SK-MEL-5 (cell line): ENCODE results near the gene SLC7A10. TPM values are rescaled to one million over a fixed set of nuclear protein-coding genes. Genes with fewer than 3 reads are reported as not detected.
"Not testable (repeated sequence)": the region's sequence is repeated elsewhere in the genome, so short reads cannot be mapped to it uniquely, and the experiment has no call there.

Experiments
- DNase-seq: peaks from one replicate; pipeline ENCODE4 v3.0.0-alpha.2; 2016; ENCODE audit warnings: low read depth, low spot score
- in situ Hi-C: cut with HindIII; loops from 2 replicates; pipeline ENCODE4 v1.10.0; 2016; ENCODE audit warnings: low sequenced_read_pairs, high pct_unique_total_duplicates, low pct_unique_long_range_greater_than_20kb
- total RNA-seq: library from RNA; depleted of rRNA; stranded (reverse); fragments of >200 nt; shearing (Covaris generic); gene quantifications from 2 replicates; pipeline ENCODE4 v1.2.3, GENCODE V29; 2014

SLC7A10 gene
- total RNA-seq, 1 experiment from 2014 or later = not detected

GRCh38 chr19:33199441-33200265 is 26.0 kb downstream of the SLC7A10 start:
- in situ Hi-C loops = no loop called here

GRCh38 chr19:33198169-33198568 is 27.5 kb downstream of the SLC7A10 start:
- in situ Hi-C loops = no loop called here
- DNase-seq = no peak

More at GRCh38 chr19:33199441-33200265, 26.0 kb downstream of the SLC7A10 start:
- DNase-seq = no peak

GRCh38 chr19:33197591-33198000 is 28.1 kb downstream of the SLC7A10 start:
- DNase-seq = no peak
- in situ Hi-C loops = no loop called here

GRCh38 chr19:33196446-33197193 is 29.0 kb downstream of the SLC7A10 start:
- DNase-seq = no peak
- in situ Hi-C loops = no loop called here

- in situ Hi-C loops = no loop called here
- DNase-seq = no peak
Observed at GRCh38 chr19:33195645-33196347, 29.9 kb downstream of the SLC7A10 start.

GRCh38 chr19:33194886-33195644 is 30.6 kb downstream of the SLC7A10 start:
- in situ Hi-C loops = no loop called here
- no peak for DNase-seq

- in situ Hi-C loops = no loop called here
- no peak for DNase-seq
Observed at GRCh38 chr19:33194532-33194885, 31.1 kb downstream of the SLC7A10 start.

GRCh38 chr19:33193865-33194362 is 31.7 kb downstream of the SLC7A10 start, which contains the start of gene LRP3:
LRP3 (plus strand) TSS chr19:33194330; CDS start chr19:33194786, 456 bp downstream.
- in situ Hi-C loops = no loop called here
- no peak for DNase-seq

GRCh38 chr19:33193269-33193864 is 32.3 kb downstream of the SLC7A10 start:
- no peak for DNase-seq
- in situ Hi-C loops = no loop called here

- in situ Hi-C loops = no loop called here
- DNase-seq = peak; percentile 30
Observed at GRCh38 chr19:33192010-33192409, 33.6 kb downstream of the SLC7A10 start.

- in situ Hi-C loops = no loop called here
- DNase-seq = no peak
Observed at GRCh38 chr19:33191501-33191900, 34.1 kb downstream of the SLC7A10 start.

- in situ Hi-C loops, DNase-seq: not testable (repeated sequence)
Observed at GRCh38 chr19:33191092-33191491, 34.6 kb downstream of the SLC7A10 start.

GRCh38 chr19:33189453-33189852 is 36.2 kb downstream of the SLC7A10 start:
- DNase-seq = no peak
- in situ Hi-C loops = no loop called here

- in situ Hi-C loops = no loop called here
- no peak for DNase-seq
Observed at GRCh38 chr19:33187183-33187540, 38.5 kb downstream of the SLC7A10 start.

- in situ Hi-C loops = no loop called here
Observed at GRCh38 chr19:33186431-33187182, 39.0 kb downstream of the SLC7A10 start.

GRCh38 chr19:33177417-33177979 is 48.2 kb downstream of the SLC7A10 start:
- peak; percentile 66 for DNase-seq
- in situ Hi-C loops = no loop called here

More at GRCh38 chr19:33186431-33187182, 39.0 kb downstream of the SLC7A10 start:
- DNase-seq = no peak
